Measurements from ENCODE around the gene ZNF543.

- no peak for TF ChIP-seq CTCF (IDR thresholded peaks at IDR 0.05)
- TF ChIP-seq POLR2AphosphoS5 (IDR thresholded peaks at IDR 0.05), result no peak
- TF ChIP-seq EP300 (IDR thresholded peaks at IDR 0.05; ENCODE audit: low read depth), result no peak
Measured at GRCh38 chr19:57374179-57374578, 53.9 kb downstream of the ZNF543 start.
